ENCODE measurements around the gene SLC38A9.

SLC38A9 gene

GRCh38 chr5:55708732-55709131 lies 3.4 kb downstream of the SLC38A9 start:
- Histone ChIP-seq H3K4me2 (ENCODE audit: low read length) (no peak overlapping the region), H3K79me2 (peaks cover 19% of the 10 kb centered on the region), H3K9me3 (ENCODE audit: control insufficient read depth, low read length) (no peaks in the 10 kb centered on the region), H3K27ac (no peak overlapping the region), H3K4me1 (no peaks in the 10 kb centered on the region), H3K4me3 (ENCODE audit: low read depth, low read length) (no peak overlapping the region), H2AFZ (no peak overlapping the region), H3K9ac (no peak overlapping the region), H3K27me3 (ENCODE audit: control insufficient read depth, insufficient read depth, low read length) (no peaks in the 10 kb centered on the region), H3K36me3 (ENCODE audit: control insufficient read depth, insufficient read depth, low read length) (no peaks in the 10 kb centered on the region)
- no peak for TF ChIP-seq CTCF (IDR thresholded peaks at IDR 0.05)

GRCh38 chr5:55706230-55706629 lies 5.9 kb downstream of the SLC38A9 start:
- H3K9ac ChIP-seq: no peak overlapping the region
- H3K4me3 ChIP-seq (ENCODE audit: low read depth, low read length): no peak overlapping the region
- no peaks in the 10 kb centered on the region for H3K9me3 ChIP-seq (ENCODE audit: control insufficient read depth, low read length)
- peaks cover 11% of the 10 kb centered on the region for H3K79me2 ChIP-seq
- H3K27me3 ChIP-seq (ENCODE audit: control insufficient read depth, insufficient read depth, low read length): no peaks in the 10 kb centered on the region
- no peaks in the 10 kb centered on the region for H3K36me3 ChIP-seq (ENCODE audit: control insufficient read depth, insufficient read depth, low read length)
- no peak overlapping the region for H2AFZ ChIP-seq
- H3K27ac ChIP-seq: no peak overlapping the region
- no peak overlapping the region for H3K4me2 ChIP-seq (ENCODE audit: low read length)
- no peaks in the 10 kb centered on the region for H3K4me1 ChIP-seq
- no peak for TF ChIP-seq CTCF (IDR thresholded peaks at IDR 0.05)

- no peak overlapping the region for H2AFZ ChIP-seq
- H3K79me2 ChIP-seq: no peaks in the 10 kb centered on the region
- no peaks in the 10 kb centered on the region for H3K27me3 ChIP-seq (ENCODE audit: control insufficient read depth, insufficient read depth, low read length)
- H3K9me3 ChIP-seq (ENCODE audit: control insufficient read depth, low read length): no peaks in the 10 kb centered on the region
- no peak overlapping the region for H3K4me2 ChIP-seq (ENCODE audit: low read length)
- no peak overlapping the region for H3K27ac ChIP-seq
- H3K9ac ChIP-seq: no peak overlapping the region
- H3K4me3 ChIP-seq (ENCODE audit: low read depth, low read length): no peak overlapping the region
- no peaks in the 10 kb centered on the region for H3K4me1 ChIP-seq
- H3K36me3 ChIP-seq (ENCODE audit: control insufficient read depth, insufficient read depth, low read length): no peaks in the 10 kb centered on the region
- TF ChIP-seq CTCF (IDR thresholded peaks at IDR 0.05): no peak
Observed at GRCh38 chr5:55702598-55703345, 9.4 kb downstream of the SLC38A9 start.

- Histone ChIP-seq H3K4me2 (ENCODE audit: low read length) (no peak overlapping the region), H3K27me3 (ENCODE audit: control insufficient read depth, insufficient read depth, low read length) (no peaks in the 10 kb centered on the region), H3K4me3 (ENCODE audit: low read depth, low read length) (no peak overlapping the region), H3K79me2 (no peaks in the 10 kb centered on the region), H3K27ac (no peak overlapping the region), H3K9me3 (ENCODE audit: control insufficient read depth, low read length) (no peaks in the 10 kb centered on the region), H3K36me3 (ENCODE audit: control insufficient read depth, insufficient read depth, low read length) (no peaks in the 10 kb centered on the region), H3K9ac (no peak overlapping the region), H2AFZ (no peak overlapping the region), H3K4me1 (no peaks in the 10 kb centered on the region)
- no peak for TF ChIP-seq CTCF (IDR thresholded peaks at IDR 0.05)
Observed at GRCh38 chr5:55701462-55702103, 10.5 kb downstream of the SLC38A9 start.

Measured in parathyroid adenoma (tissue), 2 donors.